Ishikawa (cell line): Measurements from ENCODE around the gene BAZ2B.

Source experiments
- CEBPB ChIP-seq: IDR thresholded peaks from 2 replicates; pipeline ENCODE4 v1.6.1; 2012
- EGR1 ChIP-seq: IDR thresholded peaks from 2 replicates; pipeline ENCODE4 v1.6.1; 2012
- EP300 ChIP-seq: IDR thresholded peaks from 2 replicates; pipeline ENCODE4 v1.6.1; 2012; ENCODE audit warnings: borderline replicate concordance
- MAX ChIP-seq: IDR thresholded peaks from 2 replicates; pipeline ENCODE4 v1.6.1; 2012
- REST ChIP-seq: IDR thresholded peaks from 2 replicates; pipeline ENCODE4 v1.6.1; 2012; ENCODE audit warnings: low read depth, mild to moderate bottlenecking
- TAF1 ChIP-seq: IDR thresholded peaks from 2 replicates; pipeline ENCODE4 v1.6.1; 2012; ENCODE audit warnings: low read depth, mild to moderate bottlenecking

DNA sequence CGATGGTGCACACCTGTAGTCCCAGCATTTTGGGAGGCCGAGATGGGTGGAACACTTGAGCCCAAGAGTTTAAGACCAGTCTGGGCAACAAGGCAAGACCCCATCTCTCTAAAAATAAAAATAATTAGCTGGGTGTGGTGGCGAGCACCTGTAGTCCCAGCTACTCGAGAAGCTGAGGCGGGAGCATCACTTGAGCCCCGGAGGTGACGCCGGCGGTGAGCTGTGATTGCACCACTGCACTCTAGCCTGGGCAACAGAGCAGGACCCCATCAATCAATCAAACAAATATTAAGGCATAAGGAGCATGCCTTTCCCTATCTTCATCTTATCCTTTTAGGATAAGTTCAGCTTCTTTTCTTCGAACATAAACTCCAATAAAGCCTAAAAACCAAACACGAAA, 330.9 kb downstream of the BAZ2B start:
- TF ChIP-seq REST (no peak), EGR1 (no peak), TAF1 (no peak), MAX (no peak), EP300 (no peak), CEBPB (no peak)
